B cell (primary cell): Measurements from ENCODE around the gene DCAF6. TPM values are rescaled to one million over a fixed set of nuclear protein-coding genes. Genes with fewer than 3 reads are reported as not detected.

Experiments used
- ATAC-seq: fragments of 200-7000 bp; cut with Tn5 transposase; one replicate; pipeline ENCODE4 v1.10.0; 2021; ENCODE audit warnings: low read depth, mild to moderate bottlenecking, moderate number of reproducible peaks, moderate library complexity
- CTCF ChIA-PET: fragments of 350-600 bp; sonication (Branson Sonifier 250); formaldehyde crosslinking; loops from one replicate; lab custom pipeline; 2021; ENCODE audit warnings: antibody characterized with exemption, inconsistent platforms; lab: Charles Lee
- POLR2A ChIA-PET: fragments of 350-600 bp; sonication (Branson Sonifier 250); formaldehyde crosslinking; loops from one replicate; lab custom pipeline; 2021; ENCODE audit warnings: antibody characterized with exemption; lab: Charles Lee
- DNase-seq: peaks from one replicate; pipeline ENCODE4 v3.0.0; 2013
- H2AFZ ChIP-seq: 2 replicates; pipeline ENCODE4 v1.6.1; 2012; ENCODE audit warnings: mild to moderate bottlenecking, low read depth, low read length; ENCODE audit not compliant: insufficient read depth, poor library complexity, severe bottlenecking
- H3K27ac ChIP-seq, 2 donors: 1 replicate in 1 of 2; 2 replicates in 1 of 2; pipeline ENCODE4 v1.5.1; 2012 to 2013; ENCODE audit warnings: low read length in 2 of 2, mild to moderate bottlenecking in 2 of 2, moderate library complexity in 1 of 2
- H3K27me3 ChIP-seq, 4 experiments: fragments of 200-600 bp in 1 of 4; sonication (generic) in 1 of 4; replicated peaks in 1 of 4; 1 replicate in 2 of 4; 2 replicates in 2 of 4; pipeline versions ENCODE4 v1.6.1 to v1.7.0; 2013 to 2016; ENCODE audit warnings: low read length in 3 of 4, mild to moderate bottlenecking in 2 of 4, mixed read lengths in 1 of 4, moderate library complexity in 1 of 4; ENCODE audit not compliant: insufficient read depth in 4 of 4, control insufficient read depth in 3 of 4; ENCODE audit errors: control extremely low read depth in 1 of 4
- H3K36me3 ChIP-seq, 2 experiments: replicated peaks in 1 of 2; 1 replicate in 1 of 2; 2 replicates in 1 of 2; pipeline versions ENCODE4 v1.6.1 to v1.7.1; 2013; ENCODE audit warnings: low read length in 1 of 2; ENCODE audit not compliant: insufficient read depth in 2 of 2, control insufficient read depth in 1 of 2; ENCODE audit errors: control extremely low read depth in 1 of 2, extremely low read depth in 1 of 2
- H3K4me1 ChIP-seq, 2 donors: fragments of 200-600 bp in 1 of 2; sonication (generic) in 1 of 2; 1 replicate in 1 of 2; 2 replicates in 1 of 2; pipeline versions ENCODE4 v1.5.1 to v1.6.1; 2013 to 2017; ENCODE audit warnings: low read length in 2 of 2; ENCODE audit not compliant: control insufficient read depth in 2 of 2, insufficient read depth in 2 of 2
- H3K4me2 ChIP-seq: replicated peaks from 2 replicates; pipeline ENCODE3; 2012; ENCODE audit warnings: mild to moderate bottlenecking, low read depth, low read length; ENCODE audit not compliant: poor library complexity, severe bottlenecking
- H3K4me3 ChIP-seq, 5 experiments: fragments of 200-600 bp in 1 of 5; sonication (generic) in 1 of 5; 1 replicate in 3 of 5; 2 replicates in 2 of 5; pipeline versions ENCODE4 v1.5.1 to v1.7.0; 2011 to 2016; ENCODE audit warnings: low read length in 4 of 5, mild to moderate bottlenecking in 4 of 5, low read depth in 2 of 5, control low read depth in 1 of 5, moderate library complexity in 1 of 5; ENCODE audit not compliant: insufficient read depth in 1 of 5; ENCODE audit errors: control extremely low read depth in 1 of 5, extremely low read depth in 1 of 5
- H3K79me2 ChIP-seq: fragments of 200-600 bp; sonication (generic); one replicate; pipeline ENCODE4 v1.6.0; 2016; ENCODE audit warnings: low read length; ENCODE audit not compliant: control insufficient read depth, insufficient read depth
- H3K9ac ChIP-seq: fragments of 200-600 bp; sonication (generic); 2 replicates; pipeline ENCODE4 v1.6.1; 2017; ENCODE audit warnings: mild to moderate bottlenecking, low read length, moderate library complexity
- H3K9me3 ChIP-seq, 3 donors: one replicate each; pipeline versions ENCODE4 v1.6.1 to v1.7.1; 2013; ENCODE audit warnings: low read length in 2 of 3; ENCODE audit not compliant: control insufficient read depth in 2 of 3, insufficient read depth in 1 of 3; ENCODE audit errors: control extremely low read depth in 1 of 3
- H4K20me1 ChIP-seq: 2 replicates; pipeline ENCODE4 v1.6.0; 2012; ENCODE audit warnings: mild to moderate bottlenecking, low read length; ENCODE audit not compliant: insufficient read depth, control insufficient read depth, poor library complexity, severe bottlenecking
- H3K27ac Mint-ChIP-seq: one replicate; pipeline ENCODE4 v1.8.0; 2021; ENCODE audit warnings: mixed read lengths
- H3K27me3 Mint-ChIP-seq: one replicate; pipeline ENCODE4 v1.8.0; 2021; ENCODE audit warnings: mixed read lengths
- H3K4me1 Mint-ChIP-seq: one replicate; pipeline ENCODE4 v1.8.0; 2021; ENCODE audit warnings: mixed read lengths
- H3K4me3 Mint-ChIP-seq: one replicate; pipeline ENCODE4 v1.8.0; 2021; ENCODE audit warnings: mixed read lengths
- H3K9me3 Mint-ChIP-seq: one replicate; pipeline ENCODE4 v1.8.0; 2022; ENCODE audit warnings: mixed read lengths; ENCODE audit not compliant: insufficient read depth
- CTCF ChIP-seq: fragments of 200-600 bp; IDR thresholded peaks from one replicate; pipeline ENCODE4 v1.8.0; 2022; ENCODE audit warnings: antibody characterized with exemption, mild to moderate bottlenecking
- EZH2 ChIP-seq: IDR thresholded peaks from 2 replicates; pipeline ENCODE4 v1.6.1; 2012; ENCODE audit warnings: borderline replicate concordance, low read depth, mild to moderate bottlenecking, moderate library complexity, low read length; ENCODE audit not compliant: insufficient read depth, poor library complexity, severe bottlenecking
- WGBS: methylation state at CpG from one replicate; pipeline ENCODE4 v1.1.5; 2013; ENCODE audit warnings: missing lambda C conversion rate; ENCODE audit not compliant: insufficient coverage; 5-methylcytosine and 5-hydroxymethylcytosine counted together
- intact Hi-C: fragments of 100-400 bp; cut with micrococcal nuclease; formaldehyde crosslinking; loops from one replicate; pipeline ENCODE4 v1.10.0; 2022
- polyA plus RNA-seq: library from polyadenylated mRNA; depleted of rRNA; stranded (reverse); fragments of >200 nt; gene quantifications from 2 replicates; pipeline ENCODE4 v1.2.3, GENCODE V29; 2012
- total RNA-seq, 2 donors: library from RNA; stranded (reverse); fragments of 120-200 nt in 1 of 2; gene quantifications; 1 replicate in 1 of 2; 2 replicates in 1 of 2; pipeline versions ENCODE4 v1.2.3 to v1.2.4, GENCODE V29; 2013 to 2022

The DCAF6 gene
- total and polyA plus RNA-seq, 2 donors (not counting 1 experiment from before 2014, with no cell fraction given) = 17.5 to 40.4 TPM

GRCh38 chr1:168091063-168091462, 154.6 kb downstream of the DCAF6 start:
- Histone ChIP-seq H3K4me2 (no peak overlapping the region), H3K9ac (no peak overlapping the region), H3K36me3 (no peaks in the 10 kb centered on the region), H3K4me1 (no peaks in the 10 kb centered on the region), H3K4me3 (no peak overlapping the region), H3K27ac (no peak overlapping the region), H3K79me2 (no peaks in the 10 kb centered on the region), H3K27me3 (no peaks in the 10 kb centered on the region), H4K20me1 (no peaks in the 10 kb centered on the region), H3K9me3 (no peaks in the 10 kb centered on the region), H2AFZ (no peak overlapping the region)
- H3K27me3 Mint-ChIP-seq = peaks cover 5% of the 10 kb centered on the region
- DNase-seq = no peak
- no peaks in the 10 kb centered on the region for H3K9me3 Mint-ChIP-seq
- H3K27ac Mint-ChIP-seq = no peak overlapping the region
- 96% methylated on average over 9 of the region's 9 CpGs for WGBS
- CTCF ChIA-PET = interaction anchor here (2.5 kb wide), 1 partner anchor 9 kb away, joined by 8 read pairs; no protein-coding TSS in a partner anchor
- intact Hi-C loops = no loop called here
- POLR2A ChIA-PET = no interaction called here
- no peak for ATAC-seq
- H3K4me1 Mint-ChIP-seq = no peaks in the 10 kb centered on the region
- TF ChIP-seq EZH2 (no peak), CTCF (no peak)
- H3K4me3 Mint-ChIP-seq = no peak overlapping the region

GRCh38 chr1:168091720-168092550, 155.5 kb downstream of the DCAF6 start:
- no peak overlapping the region for H3K9ac ChIP-seq
- TF ChIP-seq EZH2 = no peak
- TF ChIP-seq CTCF = no peak
- H3K9me3 ChIP-seq = no peaks in the 10 kb centered on the region
- H4K20me1 ChIP-seq = no peaks in the 10 kb centered on the region
- no peak overlapping the region for H3K4me2 ChIP-seq
- H3K4me1 Mint-ChIP-seq = no peaks in the 10 kb centered on the region
- no peaks in the 10 kb centered on the region for H3K79me2 ChIP-seq
- intact Hi-C loops = no loop called here
- no peak overlapping the region for H3K27ac Mint-ChIP-seq
- H2AFZ ChIP-seq = no peak overlapping the region
- 98% methylated on average over 5 of the region's 8 CpGs for WGBS
- H3K27ac ChIP-seq = no peak overlapping the region
- no peaks in the 10 kb centered on the region for H3K27me3 ChIP-seq
- peaks cover 5% of the 10 kb centered on the region for H3K27me3 Mint-ChIP-seq
- ChIA-PET POLR2A (no interaction called here), CTCF (interaction anchor here (2.5 kb wide), 1 partner anchor 10 kb away, joined by 8 read pairs; no protein-coding TSS in a partner anchor)
- H3K4me3 ChIP-seq = no peak overlapping the region
- no peaks in the 10 kb centered on the region for H3K36me3 ChIP-seq
- no peak overlapping the region for H3K4me3 Mint-ChIP-seq
- DNase-seq (no peak), ATAC-seq (no peak)
- H3K4me1 ChIP-seq = no peaks in the 10 kb centered on the region
- H3K9me3 Mint-ChIP-seq = no peaks in the 10 kb centered on the region
